SK-N-SH (cell line): ENCODE data around the gene GRIK5. TPM values are rescaled to one million over a fixed set of nuclear protein-coding genes. Genes with fewer than 3 reads are reported as not detected.

Experiments
- CTCF ChIA-PET: fragments of 300-600, 350-600 bp; formaldehyde crosslinking; extraction: SDS; loops from one replicate; lab custom pipeline; 2021; lab: Yijun Ruan, JAX
- POLR2A ChIA-PET: fragments of 350-600 bp; sonication (Branson Sonifier 250); formaldehyde crosslinking; extraction: SDS; loops from one replicate; lab custom pipeline; 2020; ENCODE audit warnings: antibody characterized with exemption, inconsistent platforms; lab: Yijun Ruan, JAX
- DNase-seq: peaks from one replicate; pipeline ENCODE4 v3.0.0; 2012
- H2AFZ ChIP-seq: fragments of 200-600 bp; sonication (generic); 2 replicates; pipeline ENCODE4 v1.8.1; 2016; ENCODE audit warnings: antibody characterized with exemption, mild to moderate bottlenecking, low read depth
- H3F3A ChIP-seq: fragments of 200-600 bp; sonication (generic); replicated peaks from 2 replicates; pipeline ENCODE3; 2016; ENCODE audit warnings: antibody characterized with exemption, mild to moderate bottlenecking; ENCODE audit not compliant: insufficient read depth
- H3K27ac ChIP-seq, 2 experiments: fragments of 200-500 bp in 1 of 2; fragments of 200-600 bp in 1 of 2; sonication (Bioruptor generic) in 1 of 2; sonication (generic), shearing (Covaris generic) in 1 of 2; 2 replicates each; pipeline versions ENCODE4 v1.5.1 to v1.6.1; 2014 to 2016; ENCODE audit warnings: low read depth in 2 of 2, inconsistent platforms in 1 of 2, low read length in 1 of 2, mild to moderate bottlenecking in 1 of 2, mixed read lengths in 1 of 2
- H3K27me3 ChIP-seq: fragments of 200-600 bp; sonication (generic), shearing (Covaris generic); 2 replicates; pipeline ENCODE4 v1.6.1; 2016; ENCODE audit warnings: mixed run types; ENCODE audit not compliant: insufficient read depth
- H3K36me3 ChIP-seq, 2 experiments: fragments of 200-500 bp in 1 of 2; fragments of 200-600 bp in 1 of 2; sonication (Bioruptor generic) in 1 of 2; sonication (generic) in 1 of 2; replicated peaks in 1 of 2; 2 replicates each; pipeline versions ENCODE3 to v1.5.1; 2014 to 2016; ENCODE audit warnings: low read length in 1 of 2, mild to moderate bottlenecking in 1 of 2; ENCODE audit not compliant: insufficient read depth in 2 of 2, control insufficient read depth in 1 of 2
- H3K4me1 ChIP-seq, 2 experiments: fragments of 200-500 bp in 1 of 2; fragments of 200-600 bp in 1 of 2; sonication (Bioruptor generic) in 1 of 2; sonication (generic), shearing (Covaris generic) in 1 of 2; 2 replicates each; pipeline versions ENCODE4 v1.5.1 to v1.6.1; 2014 to 2016; ENCODE audit warnings: low read depth in 1 of 2, low read length in 1 of 2, mixed run types in 1 of 2; ENCODE audit not compliant: insufficient read depth in 2 of 2, control insufficient read depth in 1 of 2
- H3K4me2 ChIP-seq: fragments of 200-600 bp; sonication (generic), shearing (Covaris generic); 2 replicates; pipeline ENCODE4 v1.6.1; 2017; ENCODE audit warnings: mixed run types
- H3K4me3 ChIP-seq, 2 experiments: fragments of 200-500 bp in 1 of 2; fragments of 200-600 bp in 1 of 2; sonication (Bioruptor generic) in 1 of 2; sonication (generic), shearing (Covaris generic) in 1 of 2; 2 replicates each; pipeline versions ENCODE4 v1.5.1 to v1.8.1; 2014 to 2016; ENCODE audit warnings: low read depth in 2 of 2, inconsistent platforms in 1 of 2, low read length in 1 of 2, mild to moderate bottlenecking in 1 of 2, mixed read lengths in 1 of 2, moderate library complexity in 1 of 2
- H3K79me2 ChIP-seq: fragments of 200-600 bp; sonication (generic); 2 replicates; pipeline ENCODE4 v1.8.1; 2017; ENCODE audit warnings: mild to moderate bottlenecking; ENCODE audit not compliant: insufficient read depth
- H3K9ac ChIP-seq: fragments of 200-600 bp; sonication (generic); 2 replicates; pipeline ENCODE4 v1.6.1; 2017; ENCODE audit warnings: mixed run types
- H3K9me2 ChIP-seq: fragments of 200-600 bp; sonication (generic); 2 replicates; pipeline ENCODE4 v1.6.1; 2017; ENCODE audit warnings: mixed run types
- H3K9me3 ChIP-seq: fragments of 200-600 bp; sonication (generic); 2 replicates; pipeline ENCODE4 v1.6.1; 2017; ENCODE audit warnings: mixed run types, mild to moderate bottlenecking, moderate library complexity
- H4K20me1 ChIP-seq: fragments of 200-600 bp; sonication (generic); 2 replicates; pipeline ENCODE4 v1.6.1; 2017; ENCODE audit warnings: mild to moderate bottlenecking, mixed run types; ENCODE audit not compliant: insufficient read depth
- CHD2 ChIP-seq: fragments of 150-350 bp; IDR thresholded peaks from 2 replicates; pipeline ENCODE4 v1.6.1; 2018; ENCODE audit warnings: low read length; ENCODE audit not compliant: partially characterized antibody
- ELF1 ChIP-seq: IDR thresholded peaks from 2 replicates; pipeline ENCODE4 v1.4.0; 2012
- EZH2phosphoT487 ChIP-seq: fragments of 200-600 bp; sonication (generic); IDR thresholded peaks from 2 replicates; pipeline ENCODE4 v1.6.1; 2017; ENCODE audit warnings: low read depth, mixed run types, mild to moderate bottlenecking, antibody characterized with exemption, moderate library complexity, borderline replicate concordance
- FOSL2 ChIP-seq: IDR thresholded peaks from 2 replicates; pipeline ENCODE4 v1.4.0; 2012; ENCODE audit warnings: low read depth, mild to moderate bottlenecking, moderate library complexity, borderline replicate concordance
- FOXJ3 ChIP-seq: sonication (generic); formaldehyde crosslinking; IDR thresholded peaks from 2 replicates; pipeline ENCODE4 v1.5.1; 2020; ENCODE audit warnings: mild to moderate bottlenecking, missing genetic modification reagents
- GABPA ChIP-seq: IDR thresholded peaks from 2 replicates; pipeline ENCODE4 v1.4.0; 2012; ENCODE audit warnings: low read depth, mild to moderate bottlenecking
- JUND ChIP-seq: IDR thresholded peaks from 2 replicates; pipeline ENCODE4 v1.4.0; 2012
- NFIC ChIP-seq: IDR thresholded peaks from 2 replicates; pipeline ENCODE4 v1.4.0; 2012; ENCODE audit warnings: borderline replicate concordance
- POLR2AphosphoS5 ChIP-seq: IDR thresholded peaks from 2 replicates; pipeline ENCODE4 v1.6.1; 2012; ENCODE audit warnings: low read depth, low read length
- RCOR1 ChIP-seq: fragments of 150-350 bp; IDR thresholded peaks from 2 replicates; pipeline ENCODE4 v1.6.1; 2017; ENCODE audit warnings: antibody characterized with exemption, low read length
- RXRA ChIP-seq: IDR thresholded peaks from 2 replicates; pipeline ENCODE4 v1.4.0; 2012; ENCODE audit warnings: low read depth, mild to moderate bottlenecking, borderline replicate concordance
- TAF1 ChIP-seq: IDR thresholded peaks from 2 replicates; pipeline ENCODE4 v1.6.1; 2012; ENCODE audit warnings: low read depth, mild to moderate bottlenecking, low read length, moderate library complexity, borderline replicate concordance
- TCF12 ChIP-seq: IDR thresholded peaks from 2 replicates; pipeline ENCODE4 v1.4.0; 2012
- YY1 ChIP-seq: IDR thresholded peaks from 2 replicates; pipeline ENCODE4 v1.4.0; 2012; ENCODE audit warnings: low read depth, mild to moderate bottlenecking
- WGBS: methylation state at CpG from one replicate; pipeline ENCODE4 v1.1.6; 2017; ENCODE audit warnings: low lambda C conversion rate; 5-methylcytosine and 5-hydroxymethylcytosine counted together
- polyA plus RNA-seq, 3 experiments: library from polyadenylated mRNA; depleted of rRNA; stranded (reverse); fragments of >200 nt; gene quantifications; 2 replicates each; pipeline ENCODE4 v1.2.3, GENCODE V29; 2012
- TF ChIP-seq, protein P1 (sequence below): IDR thresholded peaks from 2 replicates; pipeline ENCODE4 v1.6.1; 2012; ENCODE audit warnings: mild to moderate bottlenecking, low read depth, low read length, moderate library complexity
- TF ChIP-seq, protein P2 (sequence below): IDR thresholded peaks from 2 replicates; pipeline ENCODE4; 2012
- TF ChIP-seq, protein P3 (sequence below): fragments of 200-600 bp; sonication (generic); IDR thresholded peaks from 2 replicates; pipeline ENCODE4 v1.6.1; 2017; ENCODE audit warnings: antibody characterized with exemption, mild to moderate bottlenecking, moderate library complexity

Gene GRIK5
- polyA plus RNA-seq, 1 of the 3 experiments (the other 2 are of a cell fraction) = 2.4 TPM

DNA sequence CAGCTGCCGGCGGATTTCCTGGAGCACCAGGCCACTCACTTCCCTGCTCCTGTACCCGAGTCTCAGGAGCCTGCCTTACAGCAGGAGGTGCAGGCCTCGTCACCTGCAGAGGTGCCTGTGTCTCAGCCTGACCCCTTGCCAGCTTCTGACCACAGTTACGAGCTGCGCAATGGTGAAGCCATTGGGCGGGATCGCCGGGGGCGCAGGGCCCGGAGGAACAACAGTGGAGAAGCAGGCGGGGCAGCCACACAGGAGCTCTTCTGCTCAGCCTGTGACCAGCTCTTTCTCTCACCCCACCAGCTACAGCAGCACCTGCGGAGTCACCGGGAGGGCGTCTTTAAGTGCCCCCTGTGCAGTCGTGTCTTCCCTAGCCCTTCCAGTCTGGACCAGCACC lies 9.3 kb upstream of the GRIK5 start:
- Histone ChIP-seq H3K9me2 (no peaks in the 10 kb centered on the region), H2AFZ (no peak overlapping the region), H3K4me2 (no peak overlapping the region), H3K4me1 (peaks cover 7 to 11% of the 10 kb centered on the region in 2 experiments; a peak in 2 of 4 replicates), H3K27me3 (no peaks in the 10 kb centered on the region), H3K9ac (no peak overlapping the region), H3F3A (peaks cover 12% of the 10 kb centered on the region), H3K9me3 (no peaks in the 10 kb centered on the region), H3K4me3 (no peak overlapping the region), H3K36me3 (peaks cover 26 to 36% of the 10 kb centered on the region in 2 experiments), H4K20me1 (peaks cover 53% of the 10 kb centered on the region), H3K27ac (no peak overlapping the region), H3K79me2 (peaks cover 73% of the 10 kb centered on the region)
- TF ChIP-seq, protein P1, sequence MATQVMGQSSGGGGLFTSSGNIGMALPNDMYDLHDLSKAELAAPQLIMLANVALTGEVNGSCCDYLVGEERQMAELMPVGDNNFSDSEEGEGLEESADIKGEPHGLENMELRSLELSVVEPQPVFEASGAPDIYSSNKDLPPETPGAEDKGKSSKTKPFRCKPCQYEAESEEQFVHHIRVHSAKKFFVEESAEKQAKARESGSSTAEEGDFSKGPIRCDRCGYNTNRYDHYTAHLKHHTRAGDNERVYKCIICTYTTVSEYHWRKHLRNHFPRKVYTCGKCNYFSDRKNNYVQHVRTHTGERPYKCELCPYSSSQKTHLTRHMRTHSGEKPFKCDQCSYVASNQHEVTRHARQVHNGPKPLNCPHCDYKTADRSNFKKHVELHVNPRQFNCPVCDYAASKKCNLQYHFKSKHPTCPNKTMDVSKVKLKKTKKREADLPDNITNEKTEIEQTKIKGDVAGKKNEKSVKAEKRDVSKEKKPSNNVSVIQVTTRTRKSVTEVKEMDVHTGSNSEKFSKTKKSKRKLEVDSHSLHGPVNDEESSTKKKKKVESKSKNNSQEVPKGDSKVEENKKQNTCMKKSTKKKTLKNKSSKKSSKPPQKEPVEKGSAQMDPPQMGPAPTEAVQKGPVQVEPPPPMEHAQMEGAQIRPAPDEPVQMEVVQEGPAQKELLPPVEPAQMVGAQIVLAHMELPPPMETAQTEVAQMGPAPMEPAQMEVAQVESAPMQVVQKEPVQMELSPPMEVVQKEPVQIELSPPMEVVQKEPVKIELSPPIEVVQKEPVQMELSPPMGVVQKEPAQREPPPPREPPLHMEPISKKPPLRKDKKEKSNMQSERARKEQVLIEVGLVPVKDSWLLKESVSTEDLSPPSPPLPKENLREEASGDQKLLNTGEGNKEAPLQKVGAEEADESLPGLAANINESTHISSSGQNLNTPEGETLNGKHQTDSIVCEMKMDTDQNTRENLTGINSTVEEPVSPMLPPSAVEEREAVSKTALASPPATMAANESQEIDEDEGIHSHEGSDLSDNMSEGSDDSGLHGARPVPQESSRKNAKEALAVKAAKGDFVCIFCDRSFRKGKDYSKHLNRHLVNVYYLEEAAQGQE = no peak
- TF ChIP-seq FOXJ3 (CRISPR knock-in tag) (no peak), CHD2 (no peak), EZH2phosphoT487 (no peak), POLR2AphosphoS5 (no peak), ELF1 (no peak), GABPA (no peak), TAF1 (no peak), RXRA (no peak), JUND (no peak), RCOR1 (no peak)
- TF ChIP-seq, protein P2, sequence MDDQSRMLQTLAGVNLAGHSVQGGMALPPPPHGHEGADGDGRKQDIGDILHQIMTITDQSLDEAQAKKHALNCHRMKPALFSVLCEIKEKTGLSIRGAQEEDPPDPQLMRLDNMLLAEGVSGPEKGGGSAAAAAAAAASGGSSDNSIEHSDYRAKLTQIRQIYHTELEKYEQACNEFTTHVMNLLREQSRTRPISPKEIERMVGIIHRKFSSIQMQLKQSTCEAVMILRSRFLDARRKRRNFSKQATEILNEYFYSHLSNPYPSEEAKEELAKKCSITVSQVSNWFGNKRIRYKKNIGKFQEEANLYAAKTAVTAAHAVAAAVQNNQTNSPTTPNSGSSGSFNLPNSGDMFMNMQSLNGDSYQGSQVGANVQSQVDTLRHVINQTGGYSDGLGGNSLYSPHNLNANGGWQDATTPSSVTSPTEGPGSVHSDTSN = no peak
- WGBS = 67% methylated on average over 3 of the region's 16 CpGs
- DNase-seq = no peak
- ChIA-PET POLR2A (no interaction called here), CTCF (interaction anchor here (1.3 to 1.9 kb wide), 2 partner anchors 30 to 42 kb away, joined by 3 to 7 read pairs; no protein-coding TSS in a partner anchor)

DNA sequence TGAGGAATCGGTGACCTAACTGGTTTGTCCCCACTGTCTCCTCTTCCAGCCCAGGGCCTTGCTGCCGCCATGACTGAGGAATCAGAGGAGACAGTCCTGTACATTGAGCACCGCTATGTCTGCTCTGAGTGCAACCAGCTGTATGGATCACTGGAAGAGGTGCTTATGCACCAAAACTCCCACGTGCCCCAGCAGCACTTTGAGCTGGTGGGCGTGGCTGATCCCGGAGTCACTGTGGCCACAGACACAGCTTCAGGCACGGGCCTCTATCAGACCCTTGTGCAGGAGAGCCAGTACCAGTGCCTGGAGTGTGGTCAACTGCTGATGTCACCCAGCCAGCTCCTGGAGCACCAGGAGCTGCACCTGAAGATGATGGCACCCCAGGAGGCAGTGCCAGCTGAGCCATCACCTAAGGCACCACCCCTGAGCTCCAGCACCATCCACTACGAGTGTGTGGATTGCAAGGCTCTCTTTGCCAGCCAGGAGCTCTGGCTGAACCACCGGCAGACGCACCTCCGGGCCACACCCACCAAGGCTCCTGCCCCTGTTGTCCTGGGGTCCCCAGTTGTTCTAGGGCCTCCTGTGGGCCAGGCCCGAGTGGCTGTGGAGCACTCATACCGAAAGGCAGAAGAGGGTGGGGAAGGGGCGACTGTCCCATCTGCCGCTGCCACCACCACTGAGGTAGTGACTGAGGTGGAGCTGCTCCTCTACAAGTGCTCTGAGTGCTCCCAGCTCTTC lies 8.7 kb upstream of the GRIK5 start:
- POLR2A ChIA-PET = no interaction called here
- Histone ChIP-seq H3K79me2 (peaks cover 67% of the 10 kb centered on the region), H3F3A (peaks cover 6% of the 10 kb centered on the region), H3K9me3 (no peaks in the 10 kb centered on the region), H3K9me2 (no peaks in the 10 kb centered on the region), H3K36me3 (peaks cover 26 to 36% of the 10 kb centered on the region in 2 experiments), H3K27me3 (no peaks in the 10 kb centered on the region), H3K27ac (no peak overlapping the region), H2AFZ (no peak overlapping the region), H4K20me1 (peaks cover 53% of the 10 kb centered on the region), H3K9ac (no peak overlapping the region), H3K4me2 (no peak overlapping the region), H3K4me3 (no peak overlapping the region), H3K4me1 (peaks cover 7 to 11% of the 10 kb centered on the region in 2 experiments; a peak in 2 of 4 replicates)
- CTCF ChIA-PET = interaction anchor here (1.3 to 1.9 kb wide), 2 partner anchors 30 to 43 kb away, joined by 3 to 7 read pairs; no protein-coding TSS in a partner anchor
- WGBS = 69% methylated on average over 5 of the region's 15 CpGs
- no peak for DNase-seq
- TF ChIP-seq ELF1 (no peak), FOXJ3 (CRISPR knock-in tag) (no peak), TCF12 (no peak), NFIC (no peak), EZH2phosphoT487 (no peak), FOSL2 (no peak), YY1 (no peak)
- TF ChIP-seq, protein P3, sequence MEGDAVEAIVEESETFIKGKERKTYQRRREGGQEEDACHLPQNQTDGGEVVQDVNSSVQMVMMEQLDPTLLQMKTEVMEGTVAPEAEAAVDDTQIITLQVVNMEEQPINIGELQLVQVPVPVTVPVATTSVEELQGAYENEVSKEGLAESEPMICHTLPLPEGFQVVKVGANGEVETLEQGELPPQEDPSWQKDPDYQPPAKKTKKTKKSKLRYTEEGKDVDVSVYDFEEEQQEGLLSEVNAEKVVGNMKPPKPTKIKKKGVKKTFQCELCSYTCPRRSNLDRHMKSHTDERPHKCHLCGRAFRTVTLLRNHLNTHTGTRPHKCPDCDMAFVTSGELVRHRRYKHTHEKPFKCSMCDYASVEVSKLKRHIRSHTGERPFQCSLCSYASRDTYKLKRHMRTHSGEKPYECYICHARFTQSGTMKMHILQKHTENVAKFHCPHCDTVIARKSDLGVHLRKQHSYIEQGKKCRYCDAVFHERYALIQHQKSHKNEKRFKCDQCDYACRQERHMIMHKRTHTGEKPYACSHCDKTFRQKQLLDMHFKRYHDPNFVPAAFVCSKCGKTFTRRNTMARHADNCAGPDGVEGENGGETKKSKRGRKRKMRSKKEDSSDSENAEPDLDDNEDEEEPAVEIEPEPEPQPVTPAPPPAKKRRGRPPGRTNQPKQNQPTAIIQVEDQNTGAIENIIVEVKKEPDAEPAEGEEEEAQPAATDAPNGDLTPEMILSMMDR = no peak
- TF ChIP-seq, protein P1 = no peak
